ENCODE data around the gene BATF2.
A peak's percentile ranks its signal among the peaks of the same experiment; 100 is the strongest.
"Not testable (repeated sequence)": the region's sequence is repeated elsewhere in the genome, so short reads cannot be mapped to it uniquely, and the experiment has no call there.

BATF2 gene

DNA sequence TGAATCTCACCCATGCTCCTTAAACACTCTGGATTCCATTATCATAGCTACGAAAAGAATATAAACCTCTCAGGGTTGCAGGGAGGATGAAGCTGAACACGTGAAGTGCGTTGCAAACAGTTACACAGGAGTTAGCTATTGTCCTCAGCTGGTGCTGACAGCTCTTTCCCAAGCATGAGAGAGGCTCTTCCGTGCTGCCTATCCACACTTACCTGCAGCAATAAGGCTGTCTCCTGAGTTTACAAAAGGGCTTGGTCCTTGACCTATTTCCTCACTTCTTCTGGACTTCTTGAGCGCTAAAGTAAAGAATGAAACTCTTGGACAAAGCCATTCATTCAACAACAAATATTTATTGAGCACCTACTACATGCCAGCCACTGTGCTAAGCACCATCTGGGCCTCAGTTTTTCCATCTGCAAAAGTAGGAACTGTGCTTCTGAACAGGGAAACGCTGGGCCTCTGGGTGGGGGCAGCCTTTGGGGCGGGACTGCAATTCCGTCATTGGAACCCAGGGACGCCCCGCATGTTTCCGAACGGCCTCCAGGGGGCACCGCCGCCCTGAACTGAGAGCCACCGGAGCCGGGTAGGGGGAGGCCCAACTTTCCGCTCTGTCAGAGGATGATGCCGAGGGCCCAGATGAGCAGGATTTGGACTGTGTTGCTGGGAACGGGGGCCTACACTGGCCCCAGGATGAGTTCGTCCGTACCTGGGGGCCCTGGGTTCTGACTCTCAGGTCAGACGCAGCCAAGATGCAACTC is 16.5 kb upstream of the BATF2 start:
- no peaks in the 10 kb centered on the region; the same call in none of the 2 replicates for H3K36me3 ChIP-seq (ENCODE audit: control insufficient read depth, insufficient read depth, low read length)
- H3K4me3 ChIP-seq (replicated peaks; ENCODE audit: low read depth, low read length): peak overlapping the region; percentile 77
- peak; percentile 88 for DNase-seq (ENCODE audit: extremely low read depth, insufficient read length)
- TF ChIP-seq, protein P1, sequence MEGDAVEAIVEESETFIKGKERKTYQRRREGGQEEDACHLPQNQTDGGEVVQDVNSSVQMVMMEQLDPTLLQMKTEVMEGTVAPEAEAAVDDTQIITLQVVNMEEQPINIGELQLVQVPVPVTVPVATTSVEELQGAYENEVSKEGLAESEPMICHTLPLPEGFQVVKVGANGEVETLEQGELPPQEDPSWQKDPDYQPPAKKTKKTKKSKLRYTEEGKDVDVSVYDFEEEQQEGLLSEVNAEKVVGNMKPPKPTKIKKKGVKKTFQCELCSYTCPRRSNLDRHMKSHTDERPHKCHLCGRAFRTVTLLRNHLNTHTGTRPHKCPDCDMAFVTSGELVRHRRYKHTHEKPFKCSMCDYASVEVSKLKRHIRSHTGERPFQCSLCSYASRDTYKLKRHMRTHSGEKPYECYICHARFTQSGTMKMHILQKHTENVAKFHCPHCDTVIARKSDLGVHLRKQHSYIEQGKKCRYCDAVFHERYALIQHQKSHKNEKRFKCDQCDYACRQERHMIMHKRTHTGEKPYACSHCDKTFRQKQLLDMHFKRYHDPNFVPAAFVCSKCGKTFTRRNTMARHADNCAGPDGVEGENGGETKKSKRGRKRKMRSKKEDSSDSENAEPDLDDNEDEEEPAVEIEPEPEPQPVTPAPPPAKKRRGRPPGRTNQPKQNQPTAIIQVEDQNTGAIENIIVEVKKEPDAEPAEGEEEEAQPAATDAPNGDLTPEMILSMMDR (IDR thresholded peaks at IDR 0.05; ENCODE audit: insufficient read depth, low read length, poor library complexity, severe bottlenecking): peak; percentile 87
- no peaks in the 10 kb centered on the region for H3K27me3 ChIP-seq (replicated peaks; ENCODE audit: control insufficient read depth, insufficient read depth, low read length)

DNA sequence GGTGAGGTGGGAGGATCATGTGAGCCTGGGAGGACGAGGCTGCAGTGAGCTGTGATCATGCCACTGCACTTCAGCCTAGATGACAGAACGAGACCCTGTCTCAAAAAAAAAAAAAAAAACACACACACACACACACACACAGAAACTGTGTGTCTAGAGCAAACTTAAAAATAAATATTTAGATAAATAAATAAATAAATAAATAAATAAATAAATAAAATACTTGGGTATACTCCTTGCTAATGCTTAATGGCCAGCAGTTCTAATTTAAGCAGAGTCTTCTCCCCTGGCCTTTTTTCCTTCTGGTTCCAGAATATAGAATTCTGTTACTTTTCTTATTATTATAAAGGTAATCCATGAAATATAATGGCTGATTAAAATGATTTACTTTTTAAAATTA is 12.1 kb upstream of the BATF2 start:
- TF ChIP-seq, protein P1 (IDR thresholded peaks at IDR 0.05; ENCODE audit: insufficient read depth, low read length, poor library complexity, severe bottlenecking): no peak

DNA sequence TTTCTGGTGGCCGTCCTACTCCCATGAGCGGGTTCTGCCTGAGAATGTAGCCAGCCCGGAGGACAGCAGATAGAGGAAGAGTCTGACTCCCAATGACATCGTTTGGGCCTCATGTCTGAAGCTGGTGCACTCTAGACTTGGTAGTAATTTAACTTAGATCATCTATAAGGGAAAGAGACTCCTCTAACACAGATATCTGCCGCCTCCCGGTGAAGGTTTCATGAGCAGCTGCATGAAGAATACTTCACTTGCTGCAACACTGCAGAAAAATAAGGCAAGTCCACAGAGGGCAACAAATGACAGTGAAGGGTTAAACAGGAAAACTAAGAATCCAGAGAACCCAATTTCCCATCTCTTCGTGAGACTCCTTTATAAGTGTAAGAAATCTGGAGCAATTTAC is 11.2 kb upstream of the BATF2 start:
- TF ChIP-seq, protein P1 (IDR thresholded peaks at IDR 0.05; ENCODE audit: insufficient read depth, low read length, poor library complexity, severe bottlenecking): no peak
- Histone ChIP-seq H3K27me3 (replicated peaks; ENCODE audit: control insufficient read depth, insufficient read depth, low read length) (no peaks in the 10 kb centered on the region), H3K36me3 (ENCODE audit: control insufficient read depth, insufficient read depth, low read length) (no peaks in the 10 kb centered on the region), H3K4me3 (replicated peaks; ENCODE audit: low read depth, low read length) (no peak overlapping the region)
- DNase-seq (ENCODE audit: extremely low read depth, insufficient read length): no peak

More for the DNA sequence above, 12.1 kb upstream of the BATF2 start:
- Histone ChIP-seq H3K4me3 (replicated peaks; ENCODE audit: low read depth, low read length) (no peak overlapping the region), H3K27me3 (replicated peaks; ENCODE audit: control insufficient read depth, insufficient read depth, low read length) (no peaks in the 10 kb centered on the region), H3K36me3 (ENCODE audit: control insufficient read depth, insufficient read depth, low read length) (no peaks in the 10 kb centered on the region)
- DNase-seq (ENCODE audit: extremely low read depth, insufficient read length): no peak

DNA sequence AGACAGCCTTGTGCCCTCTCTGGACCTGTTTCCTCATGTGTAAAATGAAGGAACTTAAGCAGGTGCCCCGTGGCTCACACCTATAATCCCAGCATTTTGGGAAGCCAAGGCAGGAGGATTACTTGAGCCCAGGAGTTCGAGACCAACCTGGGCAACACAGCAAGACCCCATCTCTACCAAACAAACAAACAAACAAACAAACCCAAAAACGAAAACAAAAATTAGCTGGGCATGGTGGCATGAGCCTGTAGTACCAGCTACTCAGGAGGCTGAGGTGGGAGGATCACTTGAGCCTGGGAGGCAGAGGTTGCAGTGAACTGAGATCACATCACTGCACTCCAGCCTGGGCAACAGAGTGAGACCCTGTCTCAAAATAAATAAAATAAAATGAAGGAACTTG is 7.2 kb upstream of the BATF2 start:
- not testable (repeated sequence) for H3K4me3 ChIP-seq (replicated peaks; ENCODE audit: low read depth, low read length); DNase-seq (ENCODE audit: extremely low read depth, insufficient read length); H3K27me3 ChIP-seq (replicated peaks; ENCODE audit: control insufficient read depth, insufficient read depth, low read length); H3K36me3 ChIP-seq (ENCODE audit: control insufficient read depth, insufficient read depth, low read length)

DNA sequence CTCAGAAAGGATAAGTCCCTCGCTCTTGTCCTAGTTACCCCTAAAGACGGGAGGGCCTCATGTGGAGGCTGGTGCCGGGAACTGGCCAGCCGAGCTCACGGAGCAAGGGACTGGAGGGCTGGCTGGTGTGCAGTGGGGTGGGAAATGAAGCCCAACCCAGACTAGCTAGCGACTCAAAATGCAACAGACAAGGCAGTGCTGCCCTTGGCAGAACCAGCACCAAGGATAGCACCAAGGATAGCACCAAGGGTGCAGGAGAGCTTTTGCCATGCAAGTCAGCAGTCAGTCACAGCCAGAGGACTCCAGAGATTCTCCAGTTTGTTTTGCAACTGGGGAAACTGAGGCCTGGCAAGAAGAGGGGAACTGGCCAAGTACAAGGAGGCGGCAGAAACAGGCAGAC is 6.5 kb upstream of the BATF2 start:
- TF ChIP-seq, protein P1 (IDR thresholded peaks at IDR 0.05; ENCODE audit: insufficient read depth, low read length, poor library complexity, severe bottlenecking): no peak
- H3K27me3 ChIP-seq (replicated peaks; ENCODE audit: control insufficient read depth, insufficient read depth, low read length): no peaks in the 10 kb centered on the region
- no peaks in the 10 kb centered on the region for H3K36me3 ChIP-seq (ENCODE audit: control insufficient read depth, insufficient read depth, low read length)
- no peak for DNase-seq (ENCODE audit: extremely low read depth, insufficient read length)
- no peak overlapping the region for H3K4me3 ChIP-seq (replicated peaks; ENCODE audit: low read depth, low read length)

DNA sequence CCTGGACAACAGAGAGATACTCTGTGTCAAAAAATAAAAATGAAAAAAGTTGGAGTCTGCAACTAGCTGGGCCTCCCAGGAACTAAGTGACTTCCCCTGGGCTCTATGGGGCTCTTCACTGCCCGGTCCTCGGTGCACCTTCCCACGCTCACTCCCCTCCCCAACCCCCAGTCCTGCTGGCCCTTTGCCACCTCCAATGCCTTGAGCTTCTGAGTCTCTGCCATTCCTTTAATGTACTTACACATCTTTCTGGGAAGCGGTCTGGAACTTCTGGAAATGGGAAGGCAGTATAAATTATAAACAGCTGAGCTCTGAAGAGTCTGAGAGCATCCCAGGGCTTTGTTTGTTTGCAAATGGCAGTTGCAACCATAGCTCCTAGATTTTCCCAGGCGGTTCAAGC is 5.9 kb upstream of the BATF2 start:
- Histone ChIP-seq H3K36me3 (ENCODE audit: control insufficient read depth, insufficient read depth, low read length) (no peaks in the 10 kb centered on the region), H3K4me3 (replicated peaks; ENCODE audit: low read depth, low read length) (no peak overlapping the region), H3K27me3 (replicated peaks; ENCODE audit: control insufficient read depth, insufficient read depth, low read length) (no peaks in the 10 kb centered on the region)
- TF ChIP-seq, protein P1 (IDR thresholded peaks at IDR 0.05; ENCODE audit: insufficient read depth, low read length, poor library complexity, severe bottlenecking): no peak
- no peak for DNase-seq (ENCODE audit: extremely low read depth, insufficient read length)

Data from GM06990 (cell line).